ENCODE results near the gene ALPK3.

The ALPK3 gene

DNA sequence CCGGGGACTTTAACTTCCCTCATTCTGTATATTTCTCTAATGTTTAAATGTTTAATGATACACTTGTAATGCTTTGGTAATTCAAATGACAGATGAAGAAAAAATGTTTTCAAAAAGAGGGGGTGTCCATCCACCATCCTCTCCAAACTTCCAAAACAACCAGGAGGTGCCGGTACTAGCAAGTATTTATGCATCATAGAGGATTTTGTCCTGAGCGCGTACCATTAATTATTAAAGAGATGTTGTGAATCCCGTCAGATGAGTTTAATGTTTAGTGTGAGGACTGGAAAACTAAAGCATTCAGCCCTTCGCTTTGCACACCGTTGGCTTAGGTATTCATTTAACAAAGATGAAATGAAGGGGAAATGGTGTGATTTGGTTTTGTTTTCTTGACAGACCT lies 68.6 kb downstream of the ALPK3 start:
- H3K4me3 ChIP-seq (ENCODE audit: low read length): no peak overlapping the region
- no peak for DNase-seq (ENCODE audit: low read depth)
- no peak for TF ChIP-seq CTCF (IDR thresholded peaks at IDR 0.05; ENCODE audit: insufficient read depth, low read depth, low read length, missing control alignments)

DNA sequence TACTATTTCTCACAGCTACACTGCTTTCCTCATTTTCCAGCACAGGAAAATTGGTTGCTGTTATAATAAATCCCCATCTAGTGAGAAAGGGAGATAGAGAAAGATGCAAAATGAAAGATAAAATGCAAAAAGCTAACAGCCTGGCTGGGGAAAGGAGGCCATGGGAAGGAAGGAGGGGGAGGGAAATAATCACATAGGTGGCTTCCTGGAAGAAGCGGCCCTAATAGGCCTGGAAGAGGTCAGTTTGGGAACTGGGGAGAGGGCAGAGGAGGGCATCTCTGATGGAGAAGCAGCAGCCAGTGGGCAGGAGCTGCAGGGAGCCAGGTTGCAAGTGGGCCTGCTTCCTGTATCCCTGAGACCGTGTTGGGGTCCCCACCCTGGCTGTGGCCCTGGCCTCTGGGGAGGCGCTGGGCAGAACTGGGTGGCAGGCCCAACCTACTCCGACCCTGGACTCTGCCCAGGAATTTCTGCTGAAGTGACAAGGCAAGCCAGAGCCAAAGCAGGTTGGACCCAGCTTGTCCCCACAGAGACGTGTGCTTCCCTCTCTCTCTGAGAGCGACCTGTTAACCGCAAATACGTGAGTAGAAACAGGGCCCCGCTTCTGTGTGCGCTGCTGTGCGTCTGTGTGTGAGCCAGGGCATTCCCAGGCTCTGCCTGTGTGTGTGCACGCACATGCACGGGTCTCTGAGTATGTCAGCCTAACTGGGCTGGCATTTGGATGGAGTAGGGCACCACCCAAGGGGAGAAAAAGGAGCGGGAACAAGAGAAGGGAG lies 69.2 kb downstream of the ALPK3 start:
- no peak overlapping the region for H3K4me3 ChIP-seq (ENCODE audit: low read length)
- no peak for TF ChIP-seq CTCF (IDR thresholded peaks at IDR 0.05; ENCODE audit: insufficient read depth, low read depth, low read length, missing control alignments)
- no peak for DNase-seq (ENCODE audit: low read depth)

GRCh38 chr15:84886984-84887299 lies 69.8 kb downstream of the ALPK3 start:
- H3K4me3 ChIP-seq (ENCODE audit: low read length): no peak overlapping the region
- TF ChIP-seq CTCF (IDR thresholded peaks at IDR 0.05; ENCODE audit: insufficient read depth, low read depth, low read length, missing control alignments): no peak
- no peak for DNase-seq (ENCODE audit: low read depth)

- H3K4me3 ChIP-seq (ENCODE audit: low read length): no peak overlapping the region
- no peak for DNase-seq (ENCODE audit: low read depth)
- no peak for TF ChIP-seq CTCF (IDR thresholded peaks at IDR 0.05; ENCODE audit: insufficient read depth, low read depth, low read length, missing control alignments)
These were observed 70.8 kb downstream of the ALPK3 start for GRCh38 chr15:84887938-84888337.

DNA sequence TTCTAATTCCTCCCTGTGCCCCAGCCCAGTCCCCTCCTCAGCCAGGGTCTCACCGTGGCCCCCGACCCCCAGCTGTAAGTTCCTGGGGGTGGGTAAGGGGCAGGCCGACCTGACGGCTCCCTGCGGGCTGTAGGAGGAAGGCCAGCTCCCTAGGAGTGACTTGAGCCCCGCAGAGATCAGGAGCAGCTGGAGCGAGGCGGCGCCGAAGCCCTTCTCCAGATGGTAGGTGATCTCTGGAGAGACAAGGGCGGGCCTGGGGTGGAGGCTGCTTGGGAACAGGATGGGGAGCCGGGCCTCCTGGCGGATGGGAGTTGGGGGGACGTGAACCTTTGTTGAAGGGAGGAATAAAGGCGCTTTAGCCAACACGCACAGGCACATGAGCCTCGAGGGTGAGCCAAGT lies 71.5 kb downstream of the ALPK3 start:
- no peak overlapping the region for H3K4me3 ChIP-seq (ENCODE audit: low read length)
- no peak for DNase-seq (ENCODE audit: low read depth)
- TF ChIP-seq CTCF (IDR thresholded peaks at IDR 0.05; ENCODE audit: insufficient read depth, low read depth, low read length, missing control alignments): no peak

DNA sequence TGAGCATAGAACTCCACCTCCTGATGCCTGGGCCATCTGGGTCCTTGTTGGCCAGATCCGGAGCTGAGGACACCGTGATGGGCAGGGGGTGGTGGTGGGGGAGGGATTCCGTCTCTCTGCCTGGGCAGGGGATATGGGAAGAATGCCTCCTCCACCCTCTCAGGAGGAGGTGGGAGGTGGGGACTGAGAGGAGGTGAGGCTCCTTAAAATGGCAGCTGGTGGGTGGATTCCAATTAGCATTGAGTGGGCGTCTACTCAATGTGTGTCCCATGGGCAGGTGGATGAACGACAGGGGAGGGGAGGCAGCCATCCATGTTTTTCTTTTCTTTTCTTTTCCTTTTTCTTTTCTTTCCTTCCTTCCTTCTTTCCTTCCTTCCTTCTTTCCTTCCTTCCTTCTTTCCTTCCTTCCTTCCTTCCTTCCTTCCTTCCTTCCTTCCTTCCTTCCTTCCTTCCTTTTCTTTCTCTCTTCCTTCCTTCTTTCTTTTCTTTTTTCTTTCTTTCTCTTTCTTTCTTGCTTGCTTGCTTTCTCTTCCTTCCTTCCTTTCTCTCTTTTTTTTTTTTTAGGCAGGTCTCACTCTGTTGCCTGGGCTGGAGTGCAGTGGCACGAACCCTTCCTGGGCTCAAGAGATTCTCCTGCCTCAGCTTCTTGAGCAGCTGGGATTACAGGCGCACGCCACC lies 72.3 kb downstream of the ALPK3 start:
- H3K4me3 ChIP-seq (ENCODE audit: low read length): no peak overlapping the region
- DNase-seq (ENCODE audit: low read depth): no peak
- no peak for TF ChIP-seq CTCF (IDR thresholded peaks at IDR 0.05; ENCODE audit: insufficient read depth, low read depth, low read length, missing control alignments)

All from epithelial cell of esophagus (primary cell).